ENCODE measurements around the gene EFS.

The EFS gene

GRCh38 chr14:23377573-23378563 lies 12.9 kb upstream of the EFS start:
- DNase-seq: no peak

DNA sequence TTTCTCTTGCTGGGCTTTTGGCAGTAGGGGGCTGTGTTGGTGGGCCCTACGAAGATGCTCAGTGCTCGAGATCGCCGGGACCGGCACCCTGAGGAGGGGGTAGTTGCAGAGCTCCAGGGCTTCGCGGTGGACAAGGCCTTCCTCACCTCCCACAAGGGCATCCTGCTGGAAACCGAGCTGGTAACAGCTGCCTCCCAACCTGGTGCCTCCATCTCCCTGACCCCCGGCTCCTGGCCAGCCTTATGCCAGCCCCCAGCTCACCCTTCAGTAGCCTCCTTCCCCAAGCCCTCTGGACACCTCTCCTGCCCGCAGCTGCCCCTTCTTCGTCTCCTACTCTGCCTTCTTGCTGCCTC lies 12.2 kb upstream of the EFS start:
- DNase-seq: no peak

GRCh38 chr14:23376482-23377197 lies 11.7 kb upstream of the EFS start, which contains the start of gene CMTM5:
Gene CMTM5, plus strand, starts transcription at chr14:23377046. Its CDS starts 206 bp downstream, at chr14:23377252.
- DNase-seq: no peak

GRCh38 chr14:23375527-23376251 lies 10.7 kb upstream of the EFS start:
- no peak for DNase-seq

DNA sequence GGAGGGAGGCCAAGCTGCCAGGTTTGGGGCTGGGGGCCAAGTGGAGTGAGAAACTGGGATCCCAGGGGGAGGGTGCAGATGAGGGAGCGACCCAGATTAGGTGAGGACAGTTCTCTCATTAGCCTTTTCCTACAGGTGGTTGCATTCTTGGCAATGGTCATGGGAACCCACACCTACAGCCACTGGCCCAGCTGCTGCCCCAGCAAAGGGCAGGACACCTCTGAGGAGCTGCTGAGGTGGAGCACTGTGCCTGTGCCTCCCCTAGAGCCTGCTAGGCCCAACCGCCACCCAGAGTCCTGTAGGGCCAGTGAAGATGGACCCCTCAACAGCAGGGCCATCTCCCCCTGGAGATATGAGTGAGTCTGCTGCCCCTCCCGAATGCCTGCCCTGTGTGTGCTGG lies 8.1 kb upstream of the EFS start:
- no peak for DNase-seq

- no peak for DNase-seq
These were observed 7.5 kb upstream of the EFS start, which contains the start of gene IL25 for GRCh38 chr14:23372509-23372908. Gene IL25, plus strand, starts transcription at chr14:23372809.

- no peak for DNase-seq
These were observed 6.9 kb upstream of the EFS start for GRCh38 chr14:23371865-23372264.

DNA sequence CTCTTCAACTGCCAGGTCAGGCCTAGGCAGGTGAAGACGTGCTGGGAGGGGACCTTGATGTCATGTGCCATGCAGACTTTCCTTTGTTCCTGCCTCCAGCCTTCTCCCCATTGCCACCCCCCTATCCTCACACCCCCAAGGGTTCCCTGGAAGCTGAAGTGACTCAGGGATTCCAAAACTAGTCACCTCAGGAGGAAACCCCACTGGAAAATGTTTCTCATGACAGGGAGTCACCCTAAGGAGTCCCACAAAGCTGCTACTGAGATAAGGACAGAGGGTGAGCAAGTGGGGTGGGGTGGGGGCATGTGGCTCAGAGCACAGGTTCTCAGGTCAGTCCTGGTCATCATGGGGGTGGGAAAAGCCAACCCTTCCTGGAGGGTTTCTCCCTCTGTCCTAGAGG lies 5.2 kb upstream of the EFS start:
- DNase-seq: no peak

GRCh38 chr14:23366426-23366921 lies 1.5 kb upstream of the EFS start:
- no peak for DNase-seq

DNA sequence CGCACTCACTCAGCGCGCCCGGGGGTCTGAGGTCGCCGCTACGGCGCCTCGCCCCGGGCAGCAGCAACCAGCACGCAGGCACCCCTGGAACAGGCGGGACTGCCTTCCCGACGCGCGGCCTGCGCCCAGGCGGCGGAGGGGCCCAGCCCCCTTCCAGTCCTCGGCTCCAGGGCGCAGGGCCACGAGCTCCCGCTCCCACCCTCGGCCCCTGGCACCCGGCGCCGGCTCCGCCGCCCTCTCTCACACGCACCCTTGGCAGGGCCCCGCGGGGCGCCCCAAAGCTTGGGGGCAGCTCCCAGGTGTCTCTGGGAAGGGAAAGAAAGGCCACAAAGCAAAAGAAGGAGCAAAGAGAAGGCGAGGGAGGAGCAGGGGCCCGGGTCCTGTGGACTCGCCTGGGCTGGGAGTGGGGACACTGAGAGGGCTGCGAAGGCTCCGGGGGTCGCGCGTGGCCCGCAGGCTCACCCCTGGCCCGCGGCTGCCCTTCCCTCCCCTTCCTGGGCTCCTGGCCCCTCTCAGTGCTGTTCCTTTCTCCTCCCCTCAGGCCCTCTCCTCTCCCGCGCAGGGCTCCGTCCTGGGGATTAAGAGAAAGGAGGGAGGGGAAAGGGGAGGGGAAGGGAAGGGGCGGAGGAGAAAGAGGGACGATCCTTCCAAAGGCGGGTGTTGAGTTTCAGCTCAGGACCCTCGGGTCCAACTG lies 907 bp upstream of the EFS start:
- DNase-seq: no peak

GRCh38 chr14:23364164-23365035 lies 572 bp downstream of the EFS start:
- DNase-seq: no peak

DNA sequence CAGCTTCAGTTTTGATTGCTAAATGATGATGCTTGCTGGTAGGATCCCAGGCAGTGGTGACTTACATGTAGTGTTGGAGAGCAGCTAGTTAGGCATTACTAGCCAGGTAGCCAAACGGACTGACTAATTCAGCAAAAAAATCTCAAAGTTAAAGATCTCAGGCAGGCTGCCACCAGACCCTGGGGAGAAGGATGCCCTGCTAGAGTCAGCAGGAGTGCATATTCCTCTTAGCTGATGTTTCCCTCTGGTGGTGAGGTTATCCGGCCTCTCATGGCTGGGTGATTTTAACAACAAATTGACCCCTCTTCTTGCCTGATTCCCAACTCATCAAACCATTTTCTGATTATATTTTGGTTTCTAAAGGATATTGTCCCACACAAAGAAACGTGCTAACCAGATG lies 2.8 kb downstream of the EFS start:
- peak in 1 of 2 experiments; percentile 1 for DNase-seq

GRCh38 chr14:23361763-23362162 lies 3.2 kb downstream of the EFS start:
- DNase-seq: no peak

DNA sequence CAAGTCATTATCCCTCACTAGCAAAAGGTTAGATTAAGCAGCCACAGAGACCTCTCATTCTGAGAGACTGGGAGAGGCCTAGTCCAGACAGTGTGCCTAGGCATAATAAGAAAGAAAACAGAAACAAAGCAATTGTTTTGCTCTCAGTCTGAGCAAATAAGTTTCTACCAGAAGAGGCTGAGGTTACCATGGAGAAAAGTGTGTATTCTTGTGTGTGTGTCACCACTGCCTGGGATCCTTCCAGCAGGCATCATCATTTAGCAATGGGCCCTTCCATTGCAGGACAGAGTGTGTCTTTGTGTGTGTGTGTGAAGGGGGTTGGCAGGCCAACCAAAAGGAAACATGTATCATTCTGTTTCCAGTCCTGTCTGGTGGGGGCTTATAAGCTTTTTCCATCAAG lies 3.7 kb downstream of the EFS start:
- no peak for DNase-seq

DNA sequence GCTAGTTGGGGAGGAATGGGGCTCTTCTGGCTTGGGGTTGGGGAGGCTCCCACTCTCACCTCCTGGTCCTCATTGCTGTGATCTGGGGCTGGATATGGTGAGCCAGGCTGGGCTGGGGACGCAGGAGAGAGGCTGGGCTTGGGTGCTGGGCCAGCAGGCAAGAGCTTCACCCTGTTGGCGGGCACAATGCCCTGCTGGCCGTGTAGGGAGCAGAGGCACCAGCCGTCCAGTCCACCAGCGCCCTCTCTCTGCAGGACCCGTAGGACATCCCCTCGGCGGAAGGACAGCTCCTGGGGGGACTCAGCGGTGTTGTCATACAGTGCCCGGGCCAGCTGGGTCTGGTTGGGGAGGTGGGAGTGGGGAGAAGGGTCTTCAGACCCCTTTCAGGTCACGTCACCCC lies 4.5 kb downstream of the EFS start:
- no peak for DNase-seq

DNA sequence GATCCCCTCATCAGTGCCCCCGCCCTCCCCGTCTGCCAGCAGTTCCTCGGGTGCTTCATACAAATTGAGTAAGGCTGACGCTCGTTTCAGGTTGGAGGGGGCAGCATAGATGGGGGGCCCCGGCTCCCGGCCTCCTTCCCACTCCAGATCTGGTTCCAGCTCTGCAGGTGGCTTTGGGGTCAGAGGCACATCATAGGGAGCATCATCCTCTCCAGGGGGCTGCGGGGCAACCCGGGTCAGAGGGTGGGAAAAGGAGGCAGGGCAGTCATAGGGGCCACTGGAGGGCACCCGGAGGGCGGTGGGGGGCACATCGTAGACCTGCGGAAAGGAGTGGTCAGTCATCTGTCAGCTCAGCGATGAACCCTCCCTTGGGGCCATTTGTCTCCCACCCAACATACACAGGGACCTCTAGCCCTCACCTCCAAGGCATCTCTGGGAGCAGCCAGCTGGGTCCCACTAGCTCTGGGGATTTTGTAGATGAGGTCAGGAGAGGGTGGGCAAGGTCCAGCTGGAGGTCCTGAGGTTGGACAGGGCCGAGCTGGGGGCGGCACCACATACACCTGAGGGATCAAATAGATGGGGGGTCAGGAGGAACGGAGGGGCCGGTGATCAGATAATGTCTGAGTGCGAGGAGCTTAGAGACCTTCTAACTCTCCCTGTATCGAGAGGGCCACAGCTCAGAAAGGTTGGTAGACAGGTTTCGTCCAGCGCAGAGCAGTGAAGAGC lies 5.1 kb downstream of the EFS start:
- DNase-seq: no peak

DNA sequence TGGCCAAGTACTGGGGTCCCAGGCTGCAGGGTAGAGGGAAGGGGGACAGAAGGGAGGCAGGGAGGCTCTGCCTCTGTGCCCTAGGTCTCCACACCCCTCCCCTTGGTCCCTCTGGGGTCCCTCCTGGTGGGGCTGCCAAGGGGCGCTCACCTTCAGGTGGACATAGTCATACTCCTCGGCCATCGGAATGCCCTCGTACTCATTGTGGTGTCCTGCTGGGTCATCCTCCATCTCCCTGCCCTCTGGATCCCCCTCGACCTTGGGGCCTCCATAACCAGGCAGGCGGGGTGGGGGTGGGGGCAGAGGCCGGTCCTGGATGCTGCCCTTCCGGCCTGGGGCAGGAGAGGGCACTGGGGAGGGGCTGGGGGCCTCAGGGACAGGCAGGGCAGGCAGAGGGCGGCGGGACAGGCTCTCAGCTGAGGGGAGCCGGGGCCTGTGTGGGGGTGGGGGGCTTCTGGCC lies 5.8 kb downstream of the EFS start:
- DNase-seq: no peak

GRCh38 chr14:23358553-23359166 lies 6.3 kb downstream of the EFS start:
- DNase-seq: no peak

- no peak for DNase-seq
These were observed 6.9 kb downstream of the EFS start for GRCh38 chr14:23358042-23358441.

DNA sequence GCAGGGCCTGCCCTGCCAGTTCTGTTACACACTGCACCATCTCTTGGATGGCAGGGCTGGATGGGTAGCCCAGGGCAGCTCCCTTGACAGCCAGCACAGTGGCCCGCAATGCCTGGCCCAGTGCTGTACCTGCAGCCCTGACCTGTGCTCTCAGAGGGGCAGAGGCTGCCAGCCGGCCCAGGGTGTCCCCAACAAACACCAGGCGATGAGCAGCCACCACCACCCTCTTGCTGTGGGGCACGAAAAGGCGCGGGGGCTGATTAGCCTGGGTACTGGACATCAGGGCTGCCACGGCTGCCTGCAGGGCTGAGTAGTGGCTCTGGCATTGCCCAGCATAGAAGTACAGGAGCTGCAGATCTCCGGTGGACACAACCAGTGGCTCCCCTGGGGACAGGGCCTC lies 7.7 kb downstream of the EFS start:
- DNase-seq: no peak
